Smooth muscle cell (in vitro differentiated cells): ENCODE measurements around the gene UTP25. TPM values are rescaled to one million over a fixed set of nuclear protein-coding genes. Genes with fewer than 3 reads are reported as not detected.

Experiments
- DNase-seq: peaks from one replicate; lab custom pipeline; 2025; ENCODE audit not compliant: unreplicated experiment; lab: John Stamatoyannopoulos, UW
- H2AFZ ChIP-seq: fragments of 200-600 bp; sonication (generic); 2 replicates; pipeline ENCODE4 v1.6.0; 2016; ENCODE audit warnings: antibody characterized with exemption, low read depth, mild to moderate bottlenecking
- H3F3A ChIP-seq: fragments of 200-600 bp; sonication (generic); 2 replicates; pipeline ENCODE4 v1.6.0; 2017; ENCODE audit warnings: antibody characterized with exemption, low read depth
- H3K27ac ChIP-seq: fragments of 200-600 bp; sonication (generic); 2 replicates; pipeline ENCODE4 v1.5.1; 2016; ENCODE audit warnings: low read depth, mild to moderate bottlenecking
- H3K27me3 ChIP-seq: fragments of 200-600 bp; sonication (generic); 2 replicates; pipeline ENCODE4 v1.6.1; 2016; ENCODE audit warnings: low read depth, mild to moderate bottlenecking
- H3K36me3 ChIP-seq: fragments of 200-600 bp; sonication (generic); 2 replicates; pipeline ENCODE4 v1.5.1; 2016; ENCODE audit warnings: low read depth
- H3K4me1 ChIP-seq: fragments of 200-600 bp; sonication (generic); 2 replicates; pipeline ENCODE4 v1.5.1; 2016; ENCODE audit warnings: low read depth
- H3K4me2 ChIP-seq: fragments of 200-600 bp; sonication (generic); 2 replicates; pipeline ENCODE4 v1.6.0; 2016; ENCODE audit warnings: mild to moderate bottlenecking
- H3K4me3 ChIP-seq: fragments of 200-600 bp; sonication (generic); 2 replicates; pipeline ENCODE4 v1.5.1; 2016; ENCODE audit warnings: mild to moderate bottlenecking
- H3K79me2 ChIP-seq: fragments of 200-600 bp; sonication (generic); 2 replicates; pipeline ENCODE4 v1.6.0; 2016; ENCODE audit warnings: low read depth, mild to moderate bottlenecking
- H3K9ac ChIP-seq: fragments of 200-600 bp; sonication (generic); 2 replicates; pipeline ENCODE4 v1.6.0; 2016; ENCODE audit warnings: low read depth
- H3K9me3 ChIP-seq: fragments of 200-600 bp; sonication (generic); replicated peaks from 2 replicates; pipeline ENCODE4 v1.5.1; 2016; ENCODE audit warnings: low read depth
- H4K20me1 ChIP-seq: fragments of 200-600 bp; sonication (generic); 2 replicates; pipeline ENCODE4 v1.6.0; 2016; ENCODE audit warnings: low read depth
- CTCF ChIP-seq: fragments of 200-600 bp; sonication (generic); IDR thresholded peaks from 2 replicates; pipeline ENCODE4 v1.5.1; 2017; ENCODE audit warnings: borderline replicate concordance, mild to moderate bottlenecking, antibody characterized with exemption; ENCODE audit not compliant: insufficient read depth, poor library complexity, severe bottlenecking
- WGBS: methylation state at CpG from one replicate; pipeline ENCODE4 v1.1.7; 2016; ENCODE audit warnings: low lambda C conversion rate; 5-methylcytosine and 5-hydroxymethylcytosine counted together
- polyA plus RNA-seq: library from polyadenylated mRNA; unstranded; fragments of >200 nt; fragmentation: Nextera tagmentation; extraction: Ambion mirVana; gene quantifications from 2 replicates; pipeline ENCODE4 v1.2.1, GENCODE V29; 2016
- total RNA-seq: library from RNA; depleted of rRNA; stranded (reverse); fragments of >200 nt; gene quantifications from 2 replicates; pipeline ENCODE4 v1.2.3, GENCODE V29; 2014

Gene UTP25
- total and polyA plus RNA-seq, 2 experiments from 2014 or later, result 2.9 to 6.2 TPM

GRCh38 chr1:209862391-209863356 is 34.9 kb downstream of the UTP25 start:
- WGBS, result 53% methylated on average over 16 of the region's 16 CpGs
- no peaks in the 10 kb centered on the region for H3F3A ChIP-seq
- H3K36me3 ChIP-seq, result no peaks in the 10 kb centered on the region
- no peaks in the 10 kb centered on the region for H3K79me2 ChIP-seq
- H3K4me1 ChIP-seq, result peaks cover 9% of the 10 kb centered on the region
- H4K20me1 ChIP-seq, result no peaks in the 10 kb centered on the region
- H2AFZ ChIP-seq, result no peak overlapping the region
- H3K4me2 ChIP-seq, result no peak overlapping the region
- peaks cover 6% of the 10 kb centered on the region for H3K9me3 ChIP-seq
- H3K4me3 ChIP-seq, result no peak overlapping the region
- no peak overlapping the region for H3K27ac ChIP-seq
- TF ChIP-seq CTCF, result no peak
- H3K27me3 ChIP-seq, result peaks cover 28% of the 10 kb centered on the region
- no peak overlapping the region for H3K9ac ChIP-seq
- DNase-seq, result no peak

GRCh38 chr1:209863766-209864485 is 36.2 kb downstream of the UTP25 start:
- Histone ChIP-seq H3K36me3 (no peaks in the 10 kb centered on the region), H3K9ac (no peak overlapping the region), H3F3A (no peaks in the 10 kb centered on the region), H2AFZ (no peak overlapping the region), H3K79me2 (no peaks in the 10 kb centered on the region), H3K4me3 (no peak overlapping the region), H3K9me3 (peaks cover 7% of the 10 kb centered on the region), H3K27me3 (peaks cover 28% of the 10 kb centered on the region), H3K4me2 (no peak overlapping the region), H3K4me1 (peaks cover 9% of the 10 kb centered on the region), H3K27ac (no peak overlapping the region), H4K20me1 (no peaks in the 10 kb centered on the region)
- no peak for DNase-seq
- 86% methylated on average over 4 of the region's 4 CpGs for WGBS
- no peak for TF ChIP-seq CTCF

GRCh38 chr1:209866201-209866600 is 38.4 kb downstream of the UTP25 start:
- H3K27ac ChIP-seq, result no peak overlapping the region

More at GRCh38 chr1:209866201-209866600, 38.4 kb downstream of the UTP25 start:
- no peak for DNase-seq
- H3K36me3 ChIP-seq, result no peaks in the 10 kb centered on the region
- H3K79me2 ChIP-seq, result no peaks in the 10 kb centered on the region
- H3K9me3 ChIP-seq, result peaks cover 7% of the 10 kb centered on the region
- 83% methylated on average over 1 of the region's 1 CpG for WGBS
- H3K27me3 ChIP-seq, result peaks cover 23% of the 10 kb centered on the region
- no peak overlapping the region for H3K9ac ChIP-seq
- peaks cover 9% of the 10 kb centered on the region for H3K4me1 ChIP-seq
- no peak overlapping the region for H3K4me3 ChIP-seq
- no peak for TF ChIP-seq CTCF
- no peaks in the 10 kb centered on the region for H4K20me1 ChIP-seq
- H2AFZ ChIP-seq, result no peak overlapping the region
- H3F3A ChIP-seq, result no peaks in the 10 kb centered on the region
- H3K4me2 ChIP-seq, result no peak overlapping the region
